Fibroblast of peridontal ligament (primary cell): Measurements from ENCODE around the gene WDR75.

ENCODE experiments used
- DNase-seq: peaks from one replicate; pipeline ENCODE4 v3.0.0-alpha.2; 2010; ENCODE audit errors: extremely low read depth

WDR75 gene

GRCh38 chr2:189500456-189501160, 59.3 kb downstream of the WDR75 start:
- DNase-seq, result no peak

GRCh38 chr2:189501487-189501886, 60.2 kb downstream of the WDR75 start:
- DNase-seq, result no peak

- DNase-seq, result no peak
Measured at GRCh38 chr2:189502714-189503113, 61.4 kb downstream of the WDR75 start.

- no peak for DNase-seq
Measured at GRCh38 chr2:189504238-189504637, 63.0 kb downstream of the WDR75 start.

- no peak for DNase-seq
Measured at GRCh38 chr2:189505492-189505891, 64.2 kb downstream of the WDR75 start.

- no peak for DNase-seq
Measured at GRCh38 chr2:189506514-189506976, 65.3 kb downstream of the WDR75 start.

- no peak for DNase-seq
Measured at GRCh38 chr2:189511210-189511959, 70.1 kb downstream of the WDR75 start.

GRCh38 chr2:189511960-189512319, 70.7 kb downstream of the WDR75 start:
- DNase-seq, result no peak

GRCh38 chr2:189512879-189513278, 71.6 kb downstream of the WDR75 start:
- DNase-seq, result peak; percentile 41

- DNase-seq, result no peak
Measured at GRCh38 chr2:189514104-189514503, 72.8 kb downstream of the WDR75 start.

- peak; percentile 89 for DNase-seq
Measured at GRCh38 chr2:189515264-189515663, 74.0 kb downstream of the WDR75 start.

- no peak for DNase-seq
Measured at GRCh38 chr2:189516546-189516945, 75.3 kb downstream of the WDR75 start.

- DNase-seq, result peak; percentile 94
Measured at GRCh38 chr2:189517847-189518535, 76.7 kb downstream of the WDR75 start.

- no peak for DNase-seq
Measured at GRCh38 chr2:189519631-189520387, 78.5 kb downstream of the WDR75 start.

- DNase-seq, result peak; percentile 65
Measured at GRCh38 chr2:189521699-189522434, 80.6 kb downstream of the WDR75 start.

- DNase-seq, result peak; percentile 44
Measured at GRCh38 chr2:189522435-189523151, 81.3 kb downstream of the WDR75 start.

- no peak for DNase-seq
Measured at GRCh38 chr2:189524746-189525145, 83.5 kb downstream of the WDR75 start.
